GM12891 (cell line): ENCODE results near the gene TAS2R39.
"Not testable (repeated sequence)": the region's sequence is repeated elsewhere in the genome, so short reads cannot be mapped to it uniquely, and the experiment has no call there.

Experiments used
- PAX5 ChIP-seq: IDR thresholded peaks from 2 replicates; pipeline ENCODE4 v1.6.1; 2011; ENCODE audit warnings: low read length, moderate library complexity, mild to moderate bottlenecking; ENCODE audit not compliant: insufficient read depth, severe bottlenecking
- POLR2A ChIP-seq: IDR thresholded peaks from 2 replicates; pipeline ENCODE4 v1.6.1; 2011; ENCODE audit warnings: low read depth, low read length, control low read depth
- POLR2AphosphoS5 ChIP-seq: IDR thresholded peaks from 2 replicates; pipeline ENCODE4 v1.6.1; 2011; ENCODE audit warnings: low read depth, low read length, control low read depth
- POU2F2 ChIP-seq: IDR thresholded peaks from 2 replicates; pipeline ENCODE4 v1.6.1; 2011; ENCODE audit warnings: low read depth, mild to moderate bottlenecking, control low read depth, low read length, moderate library complexity
- SPI1 ChIP-seq: IDR thresholded peaks from 2 replicates; pipeline ENCODE4 v1.6.1; 2011; ENCODE audit warnings: low read depth, low read length, control low read depth
- TAF1 ChIP-seq: IDR thresholded peaks from 2 replicates; pipeline ENCODE4 v1.6.1; 2011; ENCODE audit warnings: low read depth, low read length, control low read depth

DNA sequence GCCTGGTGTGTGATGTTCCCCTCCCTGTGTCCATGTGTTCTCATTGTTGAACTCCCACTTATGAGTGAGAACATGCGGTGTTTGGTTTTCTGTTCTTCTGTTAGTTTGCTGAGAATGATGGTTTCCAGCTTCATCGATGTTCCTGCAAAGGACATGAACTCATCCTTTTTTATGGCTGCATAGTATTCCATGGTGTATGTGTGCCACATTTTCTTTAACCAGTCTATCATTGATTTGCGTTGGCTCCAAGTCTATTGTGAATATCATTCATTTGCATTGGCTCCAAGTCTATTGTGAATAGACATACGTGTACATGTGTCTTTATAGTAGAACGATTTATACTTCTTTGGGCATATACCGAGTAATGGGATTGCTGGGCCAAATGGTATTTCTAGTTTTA, 32.5 kb upstream of the TAS2R39 start:
- TF ChIP-seq POLR2A, POLR2AphosphoS5, TAF1, SPI1, PAX5, POU2F2: not testable (repeated sequence)
